Measurements from ENCODE around the gene RALGAPA2. TPM values are rescaled to one million over a fixed set of nuclear protein-coding genes. Genes with fewer than 3 reads are reported as not detected.

Gene RALGAPA2
- total RNA-seq, 2 donors from 2014 or later = 40.2 to 45.4 TPM

DNA sequence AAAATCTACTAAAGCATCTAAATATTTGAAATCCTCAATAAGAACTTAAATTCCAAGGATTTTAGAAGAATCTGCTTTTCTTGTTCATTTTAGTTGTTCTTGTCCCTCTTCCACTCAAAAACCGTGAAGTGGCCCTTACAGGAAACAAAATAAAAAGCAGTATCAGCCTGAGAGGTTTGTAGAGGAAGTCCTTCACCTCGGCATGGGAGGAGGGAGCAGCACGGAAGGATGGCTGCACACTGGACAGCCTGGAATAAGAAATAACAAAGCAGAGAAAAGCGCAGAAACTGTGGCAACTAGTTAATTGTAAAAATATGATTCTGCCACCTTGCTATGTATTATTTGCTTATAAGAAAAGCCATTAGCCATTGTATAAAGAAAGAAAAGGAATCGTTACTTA, 46.1 kb downstream of the RALGAPA2 start:
- H3K9me3 ChIP-seq = no peaks in the 10 kb centered on the region
- ATAC-seq (no peak), DNase-seq (no peak)
- no peaks in the 10 kb centered on the region for H3K36me3 ChIP-seq (replicated peaks in 1 of 2; ENCODE audit: insufficient read depth in 1 of 2, low read depth in 2 of 2)
- WGBS, 2 donors = 57 to 63% methylated on average over 5 of the region's 5 CpGs
- TF ChIP-seq POLR2A (IDR thresholded peaks at IDR 0.05) (no peak), CTCF (IDR thresholded peaks at IDR 0.05) (no peak)
- no peak overlapping the region for H3K4me3 ChIP-seq
- no peak overlapping the region for H3K27ac ChIP-seq
- H3K4me1 ChIP-seq = peaks cover 15% of the 10 kb centered on the region
- H3K27me3 ChIP-seq = no peaks in the 10 kb centered on the region
- intact Hi-C loops (cut with DNase I) = loop anchor here (5.0 kb wide), 1 partner anchor 161 kb away; no protein-coding TSS in a partner anchor

- TF ChIP-seq POLR2A (IDR thresholded peaks at IDR 0.05) (no peak), CTCF (IDR thresholded peaks at IDR 0.05) (no peak)
- no peaks in the 10 kb centered on the region for H3K9me3 ChIP-seq
- no peaks in the 10 kb centered on the region for H3K27me3 ChIP-seq
- no peak overlapping the region for H3K27ac ChIP-seq
- 46 to 56% methylated on average over 3 of the region's 3 CpGs for WGBS, 2 donors
- peaks cover 15% of the 10 kb centered on the region for H3K4me1 ChIP-seq
- DNase-seq (no peak), ATAC-seq (no peak)
- H3K4me3 ChIP-seq = no peak overlapping the region
- no peaks in the 10 kb centered on the region for H3K36me3 ChIP-seq (replicated peaks in 1 of 2; ENCODE audit: insufficient read depth in 1 of 2, low read depth in 2 of 2)
- intact Hi-C loops (cut with DNase I) = loop anchor here (5.0 kb wide), 1 partner anchor 162 kb away; no protein-coding TSS in a partner anchor
Measured at GRCh38 chr20:20665606-20666332, 46.7 kb downstream of the RALGAPA2 start.

DNA sequence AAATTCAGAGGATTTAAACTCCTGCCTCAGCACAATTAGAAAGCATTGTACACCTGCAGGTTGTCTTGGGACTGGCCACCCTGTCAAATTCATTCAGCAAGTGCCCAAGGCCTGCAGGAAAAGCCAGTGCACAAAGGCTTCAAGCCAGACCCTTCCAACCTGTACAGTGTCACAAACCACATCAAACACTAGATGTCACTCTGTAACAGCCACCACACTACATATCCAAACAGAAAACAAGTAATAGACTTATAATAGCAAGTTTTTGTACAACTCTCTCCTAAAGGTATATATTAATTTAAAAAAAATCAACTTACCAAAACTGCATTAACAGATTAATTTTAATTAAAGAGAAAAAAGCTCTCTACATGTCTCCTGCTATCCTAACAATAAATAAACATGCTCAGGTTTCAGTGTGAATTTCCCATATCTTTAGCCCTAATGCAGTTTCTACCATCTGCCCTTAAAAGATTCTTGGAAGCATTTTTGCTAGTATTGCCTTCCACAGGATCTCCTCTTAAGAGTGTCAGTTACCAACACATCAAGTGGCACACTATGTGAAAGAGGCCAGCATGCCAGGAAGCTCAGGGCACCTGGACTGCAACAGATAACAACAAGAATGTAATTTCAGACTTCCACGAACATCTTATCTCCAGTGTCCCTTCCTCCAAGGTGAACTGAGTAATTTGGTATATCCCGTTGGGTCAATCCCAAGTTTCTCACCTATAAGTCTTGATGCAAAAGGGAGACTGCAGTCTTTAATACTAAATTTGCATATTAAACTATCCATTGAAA, 47.5 kb downstream of the RALGAPA2 start:
- no peaks in the 10 kb centered on the region for H3K27me3 ChIP-seq
- TF ChIP-seq POLR2A (IDR thresholded peaks at IDR 0.05) (no peak), CTCF (IDR thresholded peaks at IDR 0.05) (peak; percentile 31 to 72 (median 65))
- no peak overlapping the region for H3K4me3 ChIP-seq
- peak in 2 of 4 donors; percentile 34 to 40 for DNase-seq
- 19 to 20% methylated on average over 2 of the region's 2 CpGs for WGBS, 2 donors
- H3K36me3 ChIP-seq (replicated peaks in 1 of 2; ENCODE audit: insufficient read depth in 1 of 2, low read depth in 2 of 2) = no peaks in the 10 kb centered on the region
- peak; percentile 55 for ATAC-seq
- peaks cover 15% of the 10 kb centered on the region for H3K4me1 ChIP-seq
- intact Hi-C loops (cut with DNase I) = loop anchor here (5.0 kb wide), 1 partner anchor 162 kb away; no protein-coding TSS in a partner anchor
- no peaks in the 10 kb centered on the region for H3K9me3 ChIP-seq
- H3K27ac ChIP-seq = no peak overlapping the region

- H3K27ac ChIP-seq = no peak overlapping the region
- intact Hi-C loops (cut with DNase I) = no loop called here
- no peaks in the 10 kb centered on the region for H3K36me3 ChIP-seq (replicated peaks in 1 of 2; ENCODE audit: insufficient read depth in 1 of 2, low read depth in 2 of 2)
- no peaks in the 10 kb centered on the region for H3K9me3 ChIP-seq
- H3K27me3 ChIP-seq = no peaks in the 10 kb centered on the region
- DNase-seq (no peak), ATAC-seq (no peak)
- H3K4me3 ChIP-seq = no peak overlapping the region
- WGBS, 2 donors = 60 to 63% methylated on average over 3 of the region's 3 CpGs
- peaks cover 15% of the 10 kb centered on the region for H3K4me1 ChIP-seq
- TF ChIP-seq CTCF (IDR thresholded peaks at IDR 0.05) (no peak), POLR2A (IDR thresholded peaks at IDR 0.05) (no peak)
Measured at GRCh38 chr20:20663841-20664240, 48.6 kb downstream of the RALGAPA2 start.

Measured in body of pancreas (tissue), 4 donors.